GM21423 (cell line): ENCODE results near the gene RPRD1B.

ENCODE experiments used
- ATAC-seq: cut with Tn5 transposase; IDR thresholded peaks from one replicate; pipeline ENCODE4 v1.9.1; 2021; ENCODE audit warnings: mild to moderate bottlenecking, moderate library complexity; ENCODE audit not compliant: unreplicated experiment

Gene RPRD1B

DNA sequence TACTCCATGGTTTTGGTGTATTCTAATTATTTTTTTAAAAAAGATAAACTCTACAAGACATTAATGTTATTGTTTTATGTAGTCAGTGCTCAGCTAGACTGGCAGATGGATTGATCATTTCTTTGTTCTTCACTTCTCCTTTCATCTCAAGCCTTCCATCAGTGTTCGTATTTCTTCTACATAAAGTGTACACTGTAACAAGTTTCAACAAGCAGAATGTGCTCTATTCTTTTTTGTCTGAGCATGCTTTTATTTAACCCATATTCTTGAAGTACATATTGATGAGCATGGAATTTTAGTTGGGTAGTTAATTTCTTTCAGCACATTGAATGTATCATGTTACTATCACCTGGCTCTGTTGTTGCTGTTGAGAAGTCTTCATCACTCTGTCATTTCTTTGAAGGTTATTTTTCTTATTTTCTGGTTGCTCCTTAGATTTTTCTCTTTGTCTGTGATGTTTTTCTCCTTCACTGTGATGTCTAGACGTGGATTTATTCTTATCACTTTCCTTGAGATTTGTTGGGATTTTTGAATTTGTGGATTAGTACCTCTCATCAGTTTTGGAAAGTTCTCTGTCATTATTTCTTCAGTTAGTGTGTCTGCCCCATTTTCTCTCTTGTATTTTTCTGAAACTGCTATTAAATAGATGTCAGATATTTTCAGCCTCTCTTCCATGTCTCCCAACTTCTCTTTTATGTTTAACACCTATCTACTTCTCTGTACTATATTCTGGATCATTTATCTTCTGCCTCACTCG is 83.0 kb downstream of the RPRD1B start:
- no peak for ATAC-seq

DNA sequence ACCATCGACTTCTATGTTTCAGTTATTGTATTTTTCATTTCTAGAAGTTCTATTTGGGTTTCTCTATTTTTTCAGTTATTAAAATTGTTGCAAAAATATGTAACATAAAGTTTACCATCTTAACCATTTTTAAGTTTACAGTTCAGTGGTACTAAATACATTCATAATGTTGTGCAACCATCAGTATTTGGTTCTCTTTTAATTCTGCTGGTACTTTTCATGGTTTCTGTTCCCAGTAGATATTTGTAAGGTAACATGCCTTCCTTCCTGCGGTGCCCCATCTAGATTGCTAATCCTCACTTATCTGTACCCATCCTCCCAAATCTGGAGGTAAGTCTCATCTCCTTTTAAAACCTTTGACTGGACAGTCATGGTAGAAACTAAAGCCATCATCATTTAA is 83.7 kb downstream of the RPRD1B start:
- ATAC-seq = no peak

DNA sequence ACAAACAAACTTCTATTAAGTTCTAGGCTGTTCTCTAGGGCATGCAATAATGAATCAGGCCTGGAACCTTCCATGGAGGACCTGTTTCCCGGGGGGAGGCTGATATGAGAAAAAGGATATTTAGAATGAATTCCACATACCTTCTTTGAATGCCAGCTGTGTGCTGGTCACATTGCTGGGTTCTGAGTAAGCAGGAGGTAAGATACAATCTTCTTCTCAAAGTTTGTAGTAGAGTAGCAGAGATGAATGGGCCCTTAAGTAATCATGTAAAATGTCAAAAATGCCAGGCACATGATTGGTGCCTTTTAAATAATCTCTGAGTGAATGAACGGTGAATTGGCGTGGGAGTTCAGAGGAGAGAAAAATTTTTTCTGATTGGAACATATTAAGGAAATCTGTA is 84.1 kb downstream of the RPRD1B start:
- no peak for ATAC-seq

DNA sequence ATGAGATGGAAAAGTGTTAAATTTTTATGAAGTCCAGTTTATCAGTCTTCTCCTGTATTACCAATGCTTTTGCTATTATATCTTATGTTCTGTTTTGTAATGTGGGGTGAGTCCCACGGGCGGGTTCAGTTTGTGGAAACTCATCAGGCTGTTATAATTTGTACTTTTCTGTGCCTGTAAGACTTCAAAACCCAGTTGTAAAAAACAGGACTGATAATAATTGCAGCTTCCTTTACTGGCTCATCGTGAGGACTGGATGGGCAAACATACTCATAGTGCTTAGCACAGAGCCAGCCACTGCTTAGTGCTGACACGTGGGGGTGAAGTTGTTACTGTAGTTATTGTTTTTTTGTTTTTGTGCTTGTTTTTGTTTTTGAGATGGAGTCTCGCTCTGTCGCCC is 85.9 kb downstream of the RPRD1B start:
- no peak for ATAC-seq

DNA sequence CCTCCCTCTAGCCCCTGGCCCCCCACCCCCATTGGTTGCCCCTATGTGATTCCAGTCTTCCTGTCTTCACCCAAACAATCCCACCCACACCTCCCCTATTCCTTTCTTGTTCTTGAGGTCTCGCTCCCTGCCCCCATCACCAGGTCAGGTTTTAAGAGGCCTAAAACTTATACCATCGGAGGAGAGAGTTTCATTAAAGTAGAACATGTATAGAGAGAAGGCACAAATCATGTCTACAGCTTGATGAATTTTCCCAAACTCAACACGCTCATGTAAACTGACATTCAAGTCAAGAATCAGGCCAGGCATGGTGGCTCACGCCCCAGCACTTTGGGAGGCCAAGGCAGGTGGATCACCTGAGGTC is 87.1 kb downstream of the RPRD1B start:
- ATAC-seq = no peak

DNA sequence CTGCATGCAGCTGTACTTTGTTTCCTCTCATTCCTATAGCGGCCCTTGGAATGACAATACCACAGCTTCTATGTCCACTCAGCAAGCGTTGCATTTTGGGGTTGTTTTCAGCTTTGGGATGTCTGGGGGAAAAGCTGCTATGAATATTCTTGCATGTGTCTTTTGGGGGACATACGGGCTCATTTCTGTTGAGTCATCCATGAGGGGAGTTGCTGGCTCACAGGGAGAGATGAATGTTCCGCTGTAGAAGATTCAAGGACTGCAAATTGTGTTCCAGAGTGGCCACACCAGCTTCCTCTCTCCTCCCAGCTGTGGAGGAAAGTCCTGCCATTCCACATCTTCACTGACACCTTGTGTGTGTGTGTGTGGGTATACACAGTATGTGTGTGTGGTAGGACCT is 88.2 kb downstream of the RPRD1B start:
- no peak for ATAC-seq

DNA sequence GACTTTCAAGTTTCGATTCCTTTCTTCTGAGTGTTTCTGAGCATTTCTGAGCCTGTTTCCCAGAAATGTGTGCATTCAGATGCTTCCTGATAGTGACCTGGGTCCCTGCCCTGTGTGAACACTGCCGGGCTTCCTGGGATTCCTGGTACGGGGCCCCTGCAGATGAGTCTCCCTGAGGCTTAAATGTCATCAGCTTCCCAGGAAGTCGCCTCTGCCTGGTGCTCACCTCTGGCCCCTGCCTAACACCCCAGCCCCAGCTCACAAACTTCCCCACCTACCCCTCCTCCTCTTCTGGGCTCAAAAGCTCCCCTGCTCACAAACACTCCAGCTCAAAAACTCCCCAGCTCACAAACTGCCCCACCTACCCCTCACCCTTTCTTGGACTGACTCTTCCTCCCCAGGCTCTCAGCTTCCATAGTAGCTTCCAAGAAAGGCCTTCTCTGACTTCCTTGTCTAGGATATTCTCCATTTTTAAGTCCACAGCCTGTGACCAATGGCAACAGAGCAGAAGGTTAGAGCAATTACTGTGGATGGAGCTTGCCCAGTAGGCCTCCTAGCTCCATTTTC is 89.6 kb downstream of the RPRD1B start:
- no peak for ATAC-seq

DNA sequence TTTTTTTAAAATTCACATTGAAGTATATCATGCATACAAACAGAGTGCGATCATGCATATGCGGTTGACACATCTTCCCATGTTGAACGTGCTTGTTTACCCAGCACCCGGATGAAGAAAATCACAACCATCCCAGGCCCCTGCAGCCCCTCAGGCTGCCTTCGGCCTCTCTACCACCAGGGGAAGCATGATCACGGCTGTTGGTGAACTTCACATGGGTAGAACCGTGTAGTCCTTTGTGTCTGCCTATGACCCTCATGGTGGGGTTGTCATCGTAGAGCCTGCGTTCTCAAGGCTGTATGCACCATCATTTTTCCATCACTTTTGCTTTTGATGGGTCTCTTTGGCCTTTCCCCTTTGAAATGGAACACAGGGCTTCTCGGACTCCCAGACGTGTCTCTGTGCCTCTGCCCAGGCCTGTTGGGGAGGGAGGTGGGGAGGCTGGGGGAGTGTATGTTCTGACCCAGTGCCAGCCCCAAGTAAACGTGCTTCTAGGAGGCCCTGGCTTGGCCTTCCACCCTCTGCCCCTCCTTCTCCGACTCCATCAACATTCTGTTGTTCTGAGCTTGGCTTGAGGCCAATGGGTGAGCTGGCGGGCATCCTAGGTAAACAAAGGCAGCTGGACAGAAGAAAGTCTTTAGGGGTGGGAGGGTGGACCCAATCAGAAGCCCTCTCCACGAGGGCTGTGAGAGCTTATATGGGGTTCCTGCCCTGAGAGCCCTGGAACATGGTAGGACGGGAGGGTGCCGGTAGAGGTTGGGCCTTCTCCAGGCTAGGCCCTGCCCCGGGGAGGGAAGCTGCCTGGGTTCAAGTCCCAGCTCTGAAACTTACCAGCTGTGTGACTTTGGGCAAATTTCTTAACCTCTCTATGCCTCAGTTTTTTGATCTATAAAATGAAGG is 91.9 kb downstream of the RPRD1B start:
- no peak for ATAC-seq

DNA sequence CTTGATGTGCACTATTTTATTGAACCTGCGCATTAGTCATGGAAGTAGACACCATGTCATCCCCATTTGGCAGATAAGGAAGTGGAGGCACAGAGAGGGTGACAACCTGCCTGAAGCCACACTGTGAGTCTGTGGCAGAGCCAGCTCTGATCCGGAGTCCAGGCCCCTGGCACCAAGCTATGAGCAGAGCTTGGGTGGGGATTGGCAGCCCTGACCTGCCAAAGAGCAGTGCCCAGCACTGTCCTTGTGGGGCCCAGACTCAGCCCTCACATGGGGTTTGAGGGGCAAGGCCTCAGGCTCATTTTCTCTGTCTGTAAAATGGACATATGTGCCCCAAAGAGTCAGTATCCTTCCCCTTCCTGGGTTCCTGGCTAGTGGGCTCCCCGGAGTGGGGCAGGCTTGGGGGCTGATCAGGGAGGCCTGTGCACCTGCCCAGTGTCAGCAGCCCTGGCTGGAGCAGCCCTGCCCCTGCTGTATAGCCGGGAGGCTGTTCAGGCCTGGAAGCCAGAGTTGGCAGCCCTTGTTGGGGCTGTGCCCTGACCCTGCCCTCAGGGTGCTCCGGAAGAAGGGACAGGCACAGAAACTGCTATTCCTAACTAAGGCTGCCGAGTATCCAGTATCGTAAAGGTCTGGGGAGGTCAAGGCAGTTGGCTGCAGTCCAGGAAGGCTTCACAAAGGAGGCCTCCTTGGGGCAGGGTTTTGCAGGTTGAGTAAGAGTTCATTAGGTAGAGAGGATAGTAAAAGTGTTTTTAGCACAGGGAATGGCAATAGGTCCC is 92.8 kb downstream of the RPRD1B start:
- ATAC-seq = no peak

DNA sequence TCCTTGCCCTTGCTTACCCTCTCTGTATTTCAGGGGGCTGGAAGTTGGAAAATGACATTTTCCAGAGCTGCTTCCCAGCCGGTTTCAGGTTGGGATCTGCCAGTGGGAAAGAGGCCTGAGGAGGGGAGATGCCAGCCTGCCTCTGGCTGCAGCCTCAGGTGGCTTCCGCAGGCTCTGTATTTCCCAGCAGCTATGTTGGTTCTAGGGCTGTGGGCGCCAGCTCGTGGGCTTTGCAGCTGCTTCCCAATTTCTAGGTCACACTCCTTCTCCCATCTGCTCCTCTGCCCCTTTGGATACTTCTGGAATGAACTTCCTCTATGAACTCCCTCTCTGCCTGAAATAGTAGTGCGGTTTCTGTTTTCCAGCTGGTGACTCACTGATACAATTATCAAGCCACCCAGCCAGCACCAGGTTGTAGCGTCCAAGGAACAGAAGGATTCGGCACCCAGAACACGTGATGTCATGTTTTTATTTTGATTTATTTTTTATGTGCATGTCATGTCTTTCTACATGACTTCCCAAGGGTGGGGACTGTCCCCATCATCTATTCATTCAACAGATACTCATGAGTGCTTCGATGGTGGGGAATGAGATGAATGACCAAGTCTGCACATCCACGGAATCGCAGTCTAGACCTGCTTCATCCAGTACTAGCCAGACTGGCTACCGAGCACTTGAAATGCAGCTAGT is 93.5 kb downstream of the RPRD1B start:
- ATAC-seq = no peak

DNA sequence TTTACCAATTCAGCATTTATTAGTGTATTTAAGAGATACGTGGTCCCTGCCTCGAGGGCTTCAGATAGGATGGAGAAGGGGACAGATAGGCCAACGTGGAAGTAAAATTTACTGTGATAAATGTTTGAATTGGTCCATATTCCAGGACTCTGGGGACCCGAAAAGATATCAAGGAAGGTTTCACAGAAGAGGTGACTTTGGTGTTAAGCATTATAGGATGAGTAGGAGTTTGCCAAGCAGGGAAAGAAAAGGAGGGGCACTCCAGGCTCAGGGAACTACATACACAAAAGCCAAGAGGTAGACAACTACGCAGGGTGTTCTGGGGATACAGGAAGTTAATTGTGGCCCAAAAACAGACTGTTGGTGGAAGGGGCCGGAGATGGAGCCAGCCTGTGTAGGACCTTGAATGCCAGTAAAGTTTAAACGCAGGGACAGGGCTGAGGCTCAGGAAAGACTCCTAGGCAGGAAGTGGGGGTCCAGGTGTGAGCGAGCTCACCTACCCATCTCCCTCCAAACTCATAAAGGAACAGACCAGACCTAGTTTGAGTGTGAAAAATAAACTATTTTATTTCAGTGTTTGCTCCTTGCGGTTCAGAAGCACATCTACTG is 94.5 kb downstream of the RPRD1B start:
- no peak for ATAC-seq

DNA sequence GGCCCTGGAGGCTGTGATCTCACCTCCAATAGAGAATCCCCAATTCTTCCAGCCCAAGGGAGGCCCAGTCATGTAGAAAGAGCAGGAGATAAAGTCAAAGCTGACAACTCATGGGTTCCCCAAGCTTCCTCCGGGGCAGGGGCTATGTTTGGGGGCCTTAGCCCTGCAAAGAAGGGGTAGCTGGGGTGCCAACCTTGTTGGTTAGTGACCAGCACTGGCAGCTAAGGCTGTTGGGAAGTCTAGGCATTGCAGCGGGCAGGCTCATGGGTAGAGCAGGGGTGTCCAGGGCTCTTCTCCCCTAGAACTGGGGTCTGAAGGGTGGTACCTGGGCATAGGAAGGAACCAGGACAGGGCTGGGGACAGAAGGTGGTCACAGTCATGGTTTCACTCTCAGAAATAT is 95.1 kb downstream of the RPRD1B start:
- ATAC-seq = no peak

DNA sequence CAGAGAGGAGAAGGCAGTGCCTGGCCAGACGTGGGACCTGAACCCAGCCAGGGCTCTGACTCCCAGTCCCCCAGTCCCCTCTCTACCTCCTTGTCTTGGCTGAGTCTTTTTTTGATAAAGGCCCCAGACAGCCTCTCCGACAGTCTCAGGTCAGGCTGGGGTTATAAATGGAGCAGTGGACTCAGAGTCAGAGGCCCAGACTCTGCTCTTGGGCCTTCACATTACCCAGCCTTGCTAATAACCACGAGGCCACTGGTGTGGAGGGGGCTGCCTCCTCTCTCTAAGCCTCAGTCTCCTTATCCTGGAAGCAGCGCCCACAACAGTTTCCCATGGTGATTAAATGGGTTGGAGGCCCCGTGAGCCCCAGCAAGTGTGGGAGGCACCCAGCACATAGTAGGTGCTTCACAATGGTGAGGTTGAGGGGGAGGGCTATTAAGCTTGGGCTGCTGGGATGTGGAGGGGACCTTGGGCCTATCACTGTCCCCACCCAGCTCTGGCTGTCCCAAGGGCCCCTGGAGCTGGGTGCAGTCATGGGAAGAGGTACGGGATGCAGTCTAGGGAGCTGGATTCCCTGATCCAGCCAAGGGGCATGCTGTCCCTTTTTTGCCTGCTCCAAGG is 95.8 kb downstream of the RPRD1B start:
- no peak for ATAC-seq

DNA sequence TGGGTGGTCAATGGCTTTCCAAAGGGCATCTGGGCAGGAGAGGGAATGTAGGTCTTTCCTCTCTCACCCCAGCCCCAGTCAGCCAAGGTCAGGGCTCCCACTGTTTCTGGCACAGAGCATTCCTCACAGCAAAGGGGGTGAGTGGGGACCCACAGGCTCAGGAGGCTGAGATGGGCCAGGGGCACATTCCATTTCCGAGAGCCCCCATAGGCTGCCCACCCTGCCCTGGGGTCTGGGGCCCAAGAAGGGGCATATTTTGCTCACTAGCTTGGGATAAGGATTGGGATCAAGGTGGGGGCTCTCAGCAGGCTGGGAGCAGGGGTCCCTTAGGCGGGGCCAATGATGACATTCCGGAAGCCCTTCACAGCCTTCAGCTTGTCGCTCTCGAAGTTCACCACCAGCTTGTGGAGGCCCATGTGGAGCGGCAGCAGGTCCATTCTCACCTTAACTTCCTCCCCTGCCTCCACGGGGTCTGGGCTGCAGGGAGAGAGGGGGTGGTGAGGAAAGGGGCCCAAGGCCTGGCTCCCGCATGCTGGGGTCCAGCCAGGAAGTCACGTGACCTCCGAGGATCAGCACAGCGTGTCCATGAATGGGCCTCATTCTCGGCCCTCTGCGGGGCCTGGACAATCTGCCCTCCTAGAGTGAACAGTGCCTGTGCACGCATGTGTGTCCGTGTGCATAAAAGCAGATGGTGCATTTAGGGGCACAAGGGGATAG is 96.5 kb downstream of the RPRD1B start:
- no peak for ATAC-seq

DNA sequence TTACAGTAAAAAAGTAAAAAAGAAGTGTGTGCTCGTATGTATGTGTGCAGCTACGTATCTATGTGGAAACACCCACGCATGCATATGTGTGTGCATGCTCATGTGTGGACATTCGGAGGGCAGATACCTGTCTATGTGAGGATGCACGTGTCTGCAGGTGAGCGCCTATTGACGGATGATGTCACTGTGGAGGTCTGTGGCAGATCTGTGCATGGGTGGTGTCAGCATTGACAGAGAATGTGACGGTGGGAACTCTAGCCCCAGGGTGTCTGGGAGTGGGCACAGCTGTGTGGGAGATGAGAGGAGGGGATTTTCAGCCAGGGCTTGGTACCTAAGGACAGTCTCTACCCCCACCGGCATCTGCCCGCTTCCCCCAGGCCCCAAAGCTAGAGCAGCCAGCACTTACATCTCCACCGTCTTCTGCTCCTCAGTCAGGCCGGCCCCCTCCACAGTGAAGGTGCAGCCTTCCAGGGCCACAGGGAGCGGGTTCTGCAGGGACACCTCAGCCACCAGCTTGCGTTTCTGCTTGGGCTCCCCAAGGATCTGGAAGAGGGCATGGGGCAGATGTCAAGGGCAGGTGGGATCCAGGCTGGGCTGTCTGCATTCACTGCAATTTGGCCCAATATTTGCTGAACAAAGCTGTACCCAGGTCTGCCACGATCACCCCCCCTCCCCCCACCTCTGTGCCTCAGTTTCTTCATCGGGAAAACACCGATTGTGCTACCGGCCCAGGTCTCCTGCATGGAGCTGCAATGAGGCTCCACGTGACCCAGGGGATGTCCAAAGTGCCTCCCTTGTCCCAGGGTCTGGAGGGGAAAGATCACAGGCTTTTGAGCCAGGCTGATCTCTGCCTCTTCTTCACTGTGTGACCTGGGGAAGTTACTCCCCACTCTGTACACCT is 97.4 kb downstream of the RPRD1B start:
- no peak for ATAC-seq

DNA sequence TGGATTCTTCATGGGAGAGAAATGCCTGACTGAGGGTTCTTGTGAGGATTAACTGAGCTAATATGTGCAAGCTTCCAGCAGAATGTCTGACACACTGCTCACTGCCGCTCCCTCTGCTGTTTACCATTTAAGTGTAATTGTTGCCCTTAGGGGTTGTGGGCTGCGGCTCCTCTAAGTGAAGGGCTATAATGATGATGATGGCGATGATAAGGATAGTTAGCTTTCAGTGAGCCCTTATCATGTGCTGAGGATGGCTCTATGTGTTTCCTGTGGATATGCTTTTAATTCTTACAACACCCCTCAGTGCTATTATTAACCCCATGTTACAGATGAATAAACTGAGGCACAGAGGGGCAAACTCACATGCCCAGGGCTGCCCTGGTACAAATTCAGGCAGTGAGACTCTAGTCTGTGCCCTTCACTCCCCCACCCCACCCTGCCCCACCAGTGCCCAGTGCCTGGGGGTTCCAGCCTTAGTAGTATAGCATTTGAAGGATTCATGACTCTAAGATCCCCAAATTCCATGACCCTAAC is 98.1 kb downstream of the RPRD1B start:
- ATAC-seq = no peak

DNA sequence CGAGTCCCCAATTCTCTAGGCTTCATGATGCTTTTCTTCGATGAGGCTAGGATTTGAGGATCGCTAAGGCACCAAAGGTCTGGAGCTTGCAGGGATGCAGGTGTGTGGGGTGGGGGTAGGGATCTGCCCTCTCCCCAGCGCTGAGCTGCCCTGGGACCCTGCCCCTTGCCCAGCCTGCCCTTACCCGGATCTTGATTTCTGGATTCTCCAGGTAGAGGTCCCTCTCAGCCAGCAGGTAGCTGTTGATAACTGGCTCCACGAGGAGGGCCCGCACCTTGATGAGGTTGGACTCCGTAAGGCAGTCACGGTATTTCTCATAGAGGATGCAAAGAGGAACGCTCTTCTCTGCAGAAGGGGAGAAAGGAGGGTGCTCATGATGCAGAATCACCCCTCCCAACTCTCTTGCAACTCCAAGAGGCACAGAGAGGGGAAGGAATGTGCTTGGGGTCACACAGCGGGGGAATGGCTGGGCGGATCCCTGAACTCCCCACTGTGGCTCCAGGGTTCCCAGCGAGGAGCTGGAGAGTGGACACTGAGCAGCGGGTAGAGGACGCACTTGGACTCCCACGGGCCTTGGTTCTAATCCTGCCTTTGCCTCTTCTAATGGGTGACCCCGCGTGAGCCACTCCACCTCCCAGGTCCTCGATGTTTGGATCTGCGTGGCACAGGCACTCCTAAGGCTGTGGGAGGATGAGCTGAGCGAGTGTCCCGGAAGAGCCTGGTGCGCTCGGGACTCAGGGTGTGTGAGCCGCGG is 98.8 kb downstream of the RPRD1B start:
- ATAC-seq = no peak
